ENCODE measurements around the gene CCDC6.

DNA sequence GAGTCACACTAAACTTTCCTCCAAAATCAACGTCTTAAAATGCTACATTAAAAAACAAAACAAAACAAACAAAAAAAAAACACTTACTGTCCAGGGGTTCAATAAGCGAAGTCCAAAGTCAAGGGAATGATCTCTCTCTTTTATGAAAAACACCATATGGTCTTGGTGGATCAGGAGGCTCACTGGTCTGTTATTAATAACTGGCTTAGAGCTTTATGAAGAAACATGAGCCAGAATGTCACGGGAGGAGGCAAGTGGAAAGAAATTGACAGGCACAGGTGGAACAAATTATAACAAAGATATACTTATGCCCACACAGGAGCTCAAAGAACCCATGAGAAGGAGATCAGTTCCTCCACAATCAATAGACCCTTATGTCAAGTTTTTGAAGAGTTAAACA, 153.1 kb downstream of the CCDC6 start, which contains the start of gene MRLN:
- TF ChIP-seq, protein P1, sequence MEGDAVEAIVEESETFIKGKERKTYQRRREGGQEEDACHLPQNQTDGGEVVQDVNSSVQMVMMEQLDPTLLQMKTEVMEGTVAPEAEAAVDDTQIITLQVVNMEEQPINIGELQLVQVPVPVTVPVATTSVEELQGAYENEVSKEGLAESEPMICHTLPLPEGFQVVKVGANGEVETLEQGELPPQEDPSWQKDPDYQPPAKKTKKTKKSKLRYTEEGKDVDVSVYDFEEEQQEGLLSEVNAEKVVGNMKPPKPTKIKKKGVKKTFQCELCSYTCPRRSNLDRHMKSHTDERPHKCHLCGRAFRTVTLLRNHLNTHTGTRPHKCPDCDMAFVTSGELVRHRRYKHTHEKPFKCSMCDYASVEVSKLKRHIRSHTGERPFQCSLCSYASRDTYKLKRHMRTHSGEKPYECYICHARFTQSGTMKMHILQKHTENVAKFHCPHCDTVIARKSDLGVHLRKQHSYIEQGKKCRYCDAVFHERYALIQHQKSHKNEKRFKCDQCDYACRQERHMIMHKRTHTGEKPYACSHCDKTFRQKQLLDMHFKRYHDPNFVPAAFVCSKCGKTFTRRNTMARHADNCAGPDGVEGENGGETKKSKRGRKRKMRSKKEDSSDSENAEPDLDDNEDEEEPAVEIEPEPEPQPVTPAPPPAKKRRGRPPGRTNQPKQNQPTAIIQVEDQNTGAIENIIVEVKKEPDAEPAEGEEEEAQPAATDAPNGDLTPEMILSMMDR (IDR thresholded peaks at IDR 0.05), result no peak
- TF ChIP-seq POLR2A (IDR thresholded peaks at IDR 0.05), result no peak

Data from lower leg skin (tissue), 3 donors.